GM18508 (cell line): ENCODE results near the gene EXOC5.

Experiments
- ATAC-seq: cut with Tn5 transposase; IDR thresholded peaks from one replicate; pipeline ENCODE4 v1.9.1; 2021; ENCODE audit warnings: moderate number of reproducible peaks; ENCODE audit not compliant: insufficient read depth, unreplicated experiment

The EXOC5 gene

DNA sequence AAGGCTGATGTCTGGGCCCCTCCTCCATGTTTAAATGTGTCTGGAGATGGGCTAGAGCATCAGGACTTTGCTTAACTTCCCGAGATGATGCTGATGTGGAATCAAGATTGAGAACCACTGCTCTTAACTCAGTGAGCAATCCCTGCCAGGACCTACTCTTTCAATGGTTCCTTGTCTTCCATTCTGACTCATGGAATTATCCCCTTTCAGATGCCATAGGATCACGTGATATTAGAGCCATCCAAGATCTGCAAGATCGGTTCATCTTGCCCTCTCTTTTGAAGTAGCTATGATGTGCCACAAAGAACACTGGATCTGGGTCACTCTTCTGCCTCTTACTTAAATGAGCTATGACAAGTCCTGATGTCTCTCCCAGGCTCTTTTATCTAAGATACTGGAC is 96.8 kb downstream of the EXOC5 start:
- no peak for ATAC-seq

DNA sequence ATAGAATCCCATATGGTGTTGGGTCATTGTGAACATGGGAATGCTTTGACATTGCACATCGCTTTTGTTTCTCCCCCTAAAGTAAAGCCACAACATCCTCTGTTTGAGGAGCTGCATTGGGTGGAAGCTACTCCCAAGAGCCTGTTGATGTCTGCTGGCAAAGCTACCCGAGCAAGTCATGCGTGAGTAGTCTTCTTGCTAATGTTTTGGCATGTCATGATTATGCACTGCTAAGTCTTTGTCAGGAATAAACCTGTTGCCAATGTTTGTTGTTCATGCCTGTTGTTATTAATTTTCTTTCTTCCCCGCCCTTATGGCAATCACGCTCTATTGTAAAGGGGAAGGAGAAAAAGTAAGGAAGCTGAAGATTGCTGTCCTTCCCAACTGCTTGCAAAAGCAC is 97.3 kb downstream of the EXOC5 start:
- no peak for ATAC-seq

DNA sequence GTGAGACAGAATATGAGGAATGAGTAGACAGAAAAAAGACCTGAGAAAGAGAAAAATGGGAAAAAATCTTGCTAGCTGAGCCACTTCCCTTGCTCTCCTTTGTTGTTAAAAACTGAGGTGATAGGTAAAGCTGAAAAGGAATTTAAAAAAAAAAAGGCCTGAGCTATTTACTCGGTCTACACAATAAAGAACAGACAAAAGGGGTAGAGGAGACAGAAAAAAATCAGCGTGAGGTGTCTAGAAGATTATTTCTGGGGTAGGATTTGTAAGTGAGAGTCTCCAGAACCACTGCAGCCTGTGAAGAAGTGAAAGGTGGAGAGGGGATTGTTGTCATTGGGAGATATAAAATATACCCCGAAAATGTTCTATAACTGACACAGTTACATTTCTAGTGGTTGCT is 98.8 kb downstream of the EXOC5 start:
- no peak for ATAC-seq

DNA sequence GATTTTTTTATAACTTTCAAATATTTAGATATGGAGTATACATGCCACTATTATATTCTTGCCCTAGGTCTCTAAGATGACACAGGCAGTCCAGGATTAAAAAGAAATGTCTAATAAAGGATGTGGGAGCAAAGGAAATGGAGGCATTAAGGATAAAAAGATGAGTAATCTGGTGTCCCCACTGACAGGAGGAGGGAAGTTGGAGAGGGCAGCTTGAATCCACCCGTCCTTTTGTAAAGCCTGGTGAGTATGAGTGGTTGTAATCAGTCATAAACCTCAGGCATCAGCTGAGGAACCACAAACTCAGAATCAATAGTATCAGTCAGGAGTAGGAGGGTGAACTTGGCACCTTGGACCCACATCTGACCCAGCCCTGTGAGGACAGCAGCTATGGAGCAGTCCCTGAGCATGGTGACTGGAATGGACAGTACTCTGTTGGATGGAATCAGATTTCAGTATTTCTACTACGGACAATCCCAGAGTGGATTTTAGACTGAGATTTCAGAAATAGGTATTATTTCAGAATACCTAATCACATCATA is 100.5 kb downstream of the EXOC5 start:
- ATAC-seq, result no peak

DNA sequence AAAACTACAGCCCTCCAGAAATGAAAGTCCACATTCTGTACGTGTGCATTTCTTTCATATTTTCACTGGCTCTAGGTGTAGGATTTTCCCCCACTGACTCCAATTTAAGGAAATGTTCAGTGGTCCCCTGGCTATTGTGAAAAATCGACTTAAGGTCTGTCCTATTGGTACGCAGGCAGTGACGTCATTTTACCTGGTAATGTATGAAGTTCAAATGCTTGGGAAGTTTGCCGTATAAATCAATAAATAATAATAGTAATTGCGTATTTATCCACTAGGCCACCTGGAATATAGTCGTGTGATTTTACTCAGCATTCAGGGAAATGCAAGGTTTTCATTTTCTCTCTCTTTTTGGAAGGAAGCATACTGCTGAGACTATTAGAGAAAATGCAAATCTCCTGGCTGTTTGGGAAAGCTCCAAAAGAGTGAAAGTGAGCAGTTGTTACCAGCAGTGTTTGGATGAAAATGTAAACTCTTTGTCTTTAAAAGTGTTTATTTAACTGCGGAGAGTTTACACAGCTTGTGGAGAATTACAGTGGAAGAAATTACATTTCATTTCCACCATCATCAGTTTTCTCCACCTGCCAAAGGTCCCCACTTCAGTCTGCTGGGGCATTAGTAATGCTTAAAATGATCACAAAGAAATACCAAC is 107.0 kb downstream of the EXOC5 start:
- ATAC-seq, result no peak

DNA sequence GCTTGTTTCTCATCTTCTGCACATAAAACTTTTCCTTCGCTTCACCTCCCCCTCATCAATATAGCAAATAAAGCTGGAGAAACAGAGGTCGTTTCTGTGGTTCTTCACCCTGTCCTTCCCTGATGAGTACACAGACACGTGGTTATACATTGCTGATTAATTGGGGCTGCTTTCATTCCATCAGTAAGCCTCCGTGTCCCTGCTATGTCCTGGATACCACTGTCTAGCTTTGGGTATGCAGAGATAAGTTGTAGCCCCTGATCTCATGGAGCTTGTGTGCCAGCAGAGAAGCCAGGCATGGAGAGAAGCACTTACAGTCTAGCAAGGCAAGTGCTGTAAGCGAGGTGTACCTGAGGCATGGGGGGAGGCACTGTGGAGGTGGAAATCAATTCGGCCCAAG is 108.4 kb downstream of the EXOC5 start:
- ATAC-seq, result no peak

DNA sequence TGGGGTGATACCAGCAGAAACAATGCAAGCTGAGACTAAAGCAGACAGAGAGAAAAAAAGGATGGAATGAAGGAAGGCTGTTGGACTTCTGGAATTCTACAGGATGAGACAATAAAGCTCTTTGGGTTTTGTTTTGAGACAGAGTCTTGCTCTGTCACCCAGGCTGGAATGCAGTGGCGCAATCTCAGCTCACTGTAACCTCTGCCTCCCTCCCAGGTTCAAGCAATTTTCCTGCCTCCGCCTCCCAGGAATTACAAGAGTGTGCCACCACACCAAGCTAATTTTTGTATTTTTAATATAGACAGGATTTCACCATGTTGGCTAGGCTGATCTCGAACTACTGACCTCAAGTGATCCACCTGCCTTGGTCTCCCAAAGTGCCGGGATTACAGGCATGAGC is 115.4 kb downstream of the EXOC5 start:
- no peak for ATAC-seq
